HG02943 (cell line): ENCODE results near the gene ZNF223.
A peak's percentile ranks its signal among the peaks of the same experiment; 100 is the strongest.

ENCODE experiments used
- ATAC-seq: cut with Tn5 transposase; IDR thresholded peaks from one replicate; pipeline ENCODE4 v1.9.1; 2021; ENCODE audit warnings: mild to moderate bottlenecking, low read depth, moderate library complexity; ENCODE audit not compliant: unreplicated experiment

Gene ZNF223

DNA sequence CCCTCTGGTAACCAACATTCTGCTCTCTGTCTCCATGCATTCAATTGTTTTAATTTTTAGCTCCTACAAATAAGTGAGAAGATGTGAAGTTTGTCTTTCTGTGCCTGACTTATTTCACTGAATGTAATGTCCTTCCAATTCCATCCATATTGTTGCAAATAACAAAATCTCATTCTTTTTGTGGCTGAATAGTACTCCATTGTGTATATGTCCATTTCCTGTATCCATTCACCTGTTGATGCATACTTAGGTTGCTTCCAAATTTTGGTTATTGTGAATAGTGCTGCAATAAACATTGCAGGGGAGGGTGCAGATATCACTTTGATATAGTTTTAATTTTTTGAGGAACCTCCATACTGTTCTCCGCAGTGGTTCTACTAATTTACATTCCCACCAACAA, 17.6 kb downstream of the ZNF223 start:
- no peak for ATAC-seq

DNA sequence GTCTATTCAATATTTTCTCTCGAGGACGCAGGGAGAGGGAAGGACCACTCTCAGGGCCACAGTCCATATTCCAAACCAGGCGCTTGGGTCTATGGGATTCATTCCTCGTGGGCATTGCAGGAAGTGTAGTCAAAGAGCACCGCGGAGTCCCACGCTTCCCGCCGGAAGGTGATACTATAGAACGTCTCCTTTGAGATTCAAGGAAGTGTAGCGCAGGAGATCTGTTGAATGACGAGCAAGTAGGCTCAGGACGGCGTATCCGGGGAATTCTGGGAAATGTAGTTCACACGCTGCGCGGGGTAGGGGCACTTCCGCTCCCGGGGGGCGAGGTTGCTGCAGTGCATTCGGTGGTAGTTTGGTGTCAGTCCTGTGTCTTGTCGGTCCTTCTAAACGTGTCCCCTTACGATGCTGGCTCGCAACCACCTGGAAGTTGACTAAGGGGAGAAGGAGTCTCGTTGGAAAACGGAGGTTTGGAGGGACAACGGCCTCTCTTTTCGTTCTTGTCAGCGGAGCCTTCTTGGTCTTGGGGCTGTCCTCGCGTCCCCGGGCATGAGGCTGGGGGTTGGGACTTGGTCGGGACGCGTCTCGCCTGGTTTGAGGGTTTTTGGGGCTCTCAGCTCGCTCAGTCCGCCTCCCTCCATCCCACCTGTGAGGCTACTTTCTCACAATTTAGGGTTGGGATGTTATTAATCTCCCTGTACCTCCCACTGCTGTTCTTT, 20.1 kb downstream of the ZNF223 start, which contains the start of gene ZNF284:
ZNF284 (plus strand) TSS at position 336 of the 719 bp plus-strand sequence. CDS start 4,231 bp downstream, outside the sequence.
- ATAC-seq = peak; percentile 88

DNA sequence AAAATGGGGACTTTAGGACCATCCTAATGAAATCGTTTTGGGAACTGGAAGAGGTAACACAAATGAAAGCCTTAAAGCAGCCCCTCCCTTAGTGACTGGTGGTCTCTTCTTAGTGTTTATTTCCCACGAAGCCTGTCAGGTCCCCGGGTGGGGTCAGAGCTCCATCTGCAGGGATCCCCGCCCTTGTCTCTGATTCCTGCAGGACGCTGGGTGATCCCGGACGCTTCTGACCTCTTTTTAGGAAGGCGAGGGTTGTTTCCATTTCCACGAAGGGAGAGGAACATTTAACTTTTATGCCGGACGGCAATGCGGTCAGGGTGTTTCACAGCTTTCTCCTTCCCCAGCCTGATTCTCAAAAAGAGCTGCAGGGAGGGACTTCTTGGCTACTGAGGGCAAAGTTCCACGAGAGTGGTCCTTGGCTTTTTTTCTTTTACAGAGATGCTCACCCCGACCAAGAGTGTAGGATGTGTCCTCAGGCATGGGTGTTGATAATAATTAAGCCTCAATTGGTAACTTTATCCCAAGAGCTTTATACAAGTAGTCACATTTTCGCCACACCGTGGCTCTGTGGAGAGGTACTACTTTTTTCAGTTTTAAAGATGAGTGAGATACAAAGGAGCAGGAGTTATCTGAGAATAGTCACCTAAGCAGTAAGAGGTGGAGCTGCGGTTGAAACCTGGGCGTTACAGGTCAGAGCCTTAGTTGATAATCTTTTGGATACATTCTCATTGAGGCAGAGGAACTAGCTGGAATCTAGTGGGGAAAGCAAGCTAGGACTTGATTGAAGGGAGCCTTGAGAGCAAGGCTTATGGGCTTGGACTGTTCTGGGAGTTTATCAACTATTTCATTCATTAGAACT, 20.9 kb downstream of the ZNF223 start:
- no peak for ATAC-seq

DNA sequence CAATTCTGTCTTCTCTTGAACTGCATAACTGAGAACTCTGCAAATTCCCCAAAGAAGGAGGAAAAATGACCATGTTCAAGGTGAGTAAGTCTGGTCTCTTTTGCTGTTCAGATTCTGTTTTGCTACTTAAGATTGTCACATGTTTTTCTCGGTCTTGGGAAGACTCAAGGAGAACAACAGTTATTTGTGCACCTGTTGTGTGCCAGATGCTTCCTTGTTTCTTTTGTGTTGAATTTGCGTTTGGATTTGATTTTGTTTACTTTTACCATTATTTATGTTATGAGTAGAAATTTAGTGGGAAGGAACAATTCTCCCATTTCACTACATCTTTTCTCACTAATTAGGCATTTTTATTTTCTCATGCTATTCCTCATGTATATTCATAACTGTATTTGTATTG, 24.5 kb downstream of the ZNF223 start:
- no peak for ATAC-seq

DNA sequence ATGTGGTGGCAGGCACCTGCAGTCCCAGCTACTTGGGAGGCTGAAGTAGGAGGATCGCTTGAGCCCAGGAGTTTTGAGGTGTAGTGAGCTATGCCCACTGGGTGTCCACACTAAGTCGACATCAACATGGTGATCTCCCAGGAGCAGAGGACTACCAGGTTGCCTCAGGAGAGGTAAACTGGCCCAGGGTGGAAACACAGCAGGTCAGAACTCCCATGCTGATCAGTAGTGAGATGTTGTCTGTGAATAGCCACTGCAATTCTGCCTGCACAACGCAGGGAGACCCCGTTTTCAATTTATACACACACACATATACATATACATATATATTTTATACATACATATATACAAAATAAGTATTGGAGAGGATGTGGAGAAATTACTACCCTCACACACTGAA, 40.3 kb downstream of the ZNF223 start:
- ATAC-seq = no peak

DNA sequence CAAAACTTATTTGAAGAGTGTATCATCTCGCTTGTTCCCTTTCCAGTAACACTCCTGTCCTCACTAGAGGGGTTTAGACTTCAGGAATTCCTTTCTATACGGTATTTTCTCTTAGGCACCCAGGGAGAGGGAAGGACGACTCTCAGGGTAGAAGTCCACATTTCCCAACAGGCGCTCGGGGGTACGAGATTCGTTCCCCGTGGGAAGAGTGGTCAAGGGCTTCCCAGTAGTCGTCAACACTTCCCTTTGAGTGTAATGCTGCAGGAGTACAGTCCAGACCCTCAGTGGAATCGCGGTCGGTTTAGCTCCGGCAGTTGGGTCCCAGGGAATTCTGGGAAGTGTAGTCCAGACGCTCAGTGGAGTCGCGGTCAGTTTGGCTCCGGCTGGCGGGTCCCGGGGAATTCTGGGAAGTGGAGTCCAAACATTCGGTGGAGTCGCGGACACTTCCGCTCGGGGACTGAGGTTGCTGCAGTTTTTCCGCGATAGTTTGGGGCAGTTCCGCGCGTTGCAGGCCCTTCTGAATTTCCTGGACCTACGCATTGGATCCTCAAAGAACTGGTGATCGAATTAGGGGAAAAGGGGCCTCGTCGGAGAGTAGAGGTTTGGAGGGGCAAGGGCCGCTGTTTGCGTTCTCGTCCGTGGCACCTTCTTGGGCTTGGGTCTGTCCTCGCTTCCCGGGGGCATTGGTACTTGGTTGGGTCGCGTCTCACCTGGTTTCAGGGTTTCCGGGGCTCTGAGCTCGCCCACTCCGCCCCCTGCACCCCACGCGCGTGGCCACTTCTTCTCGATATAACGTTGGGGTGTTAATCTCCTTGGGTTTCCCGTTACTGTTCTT, 42.3 kb downstream of the ZNF223 start, which contains the start of gene ZNF224:
ZNF224 (plus strand) TSS at position 431 of the 835 bp plus-strand sequence. CDS start 3,513 bp downstream, outside the sequence.
- peak; percentile 86 for ATAC-seq

DNA sequence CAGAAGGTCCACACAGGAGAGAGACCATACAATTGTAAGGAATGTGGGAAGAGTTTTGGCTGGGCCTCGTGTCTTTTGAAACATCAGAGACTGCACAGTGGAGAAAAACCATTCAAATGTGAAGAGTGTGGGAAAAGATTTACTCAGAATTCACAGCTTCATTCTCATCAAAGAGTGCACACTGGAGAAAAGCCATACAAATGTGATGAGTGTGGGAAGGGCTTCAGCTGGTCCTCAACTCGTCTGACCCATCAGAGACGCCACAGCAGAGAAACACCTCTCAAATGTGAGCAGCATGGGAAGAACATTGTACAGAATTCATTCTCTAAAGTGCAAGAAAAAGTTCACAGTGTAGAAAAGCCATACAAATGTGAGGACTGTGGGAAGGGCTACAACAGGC, 55.9 kb downstream of the ZNF223 start:
- no peak for ATAC-seq

DNA sequence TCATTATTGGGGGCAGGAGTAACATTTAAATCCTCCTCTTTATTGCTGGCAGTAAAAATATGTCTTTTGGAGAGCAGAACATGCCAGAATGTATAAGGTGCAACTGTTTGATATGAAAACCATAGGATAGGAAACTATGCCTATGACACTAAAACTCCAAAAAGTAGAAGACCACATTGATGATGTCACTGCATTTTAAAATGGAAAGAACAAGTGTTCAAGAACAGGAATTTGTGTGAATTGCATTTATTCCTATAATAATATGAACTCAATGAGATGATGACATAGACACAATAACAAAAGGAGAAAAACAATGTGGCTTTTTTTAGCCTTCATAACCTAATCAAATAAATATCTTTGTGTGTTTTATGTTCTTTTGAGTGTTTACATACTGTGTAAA, 57.6 kb downstream of the ZNF223 start:
- ATAC-seq = no peak

DNA sequence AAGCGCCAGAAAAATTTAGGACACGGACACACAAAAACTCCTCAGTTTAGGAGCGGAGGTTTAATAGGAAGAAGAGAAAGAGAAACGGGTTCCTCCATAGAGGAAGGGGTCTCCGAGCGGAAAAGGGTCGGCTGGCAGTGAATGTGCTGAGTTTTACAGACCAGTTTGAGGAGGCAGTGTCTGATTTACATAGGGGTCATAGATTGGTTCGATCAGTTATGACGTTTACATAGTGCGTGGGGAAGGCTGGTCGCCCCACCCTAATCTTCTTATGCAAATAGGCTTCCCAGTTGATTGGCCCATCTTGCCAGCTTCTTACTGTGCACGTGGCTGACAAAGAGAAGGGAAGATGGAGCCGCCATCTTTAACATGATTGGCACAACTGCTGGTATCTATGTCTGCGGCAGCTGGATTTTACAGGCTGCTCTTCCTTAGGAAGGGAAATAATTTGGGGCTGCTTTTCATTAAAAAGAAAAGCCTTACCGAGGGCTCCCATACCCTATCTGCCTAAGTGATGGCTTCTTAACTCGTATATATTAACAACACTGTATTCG, 60.2 kb downstream of the ZNF223 start:
- no peak for ATAC-seq

DNA sequence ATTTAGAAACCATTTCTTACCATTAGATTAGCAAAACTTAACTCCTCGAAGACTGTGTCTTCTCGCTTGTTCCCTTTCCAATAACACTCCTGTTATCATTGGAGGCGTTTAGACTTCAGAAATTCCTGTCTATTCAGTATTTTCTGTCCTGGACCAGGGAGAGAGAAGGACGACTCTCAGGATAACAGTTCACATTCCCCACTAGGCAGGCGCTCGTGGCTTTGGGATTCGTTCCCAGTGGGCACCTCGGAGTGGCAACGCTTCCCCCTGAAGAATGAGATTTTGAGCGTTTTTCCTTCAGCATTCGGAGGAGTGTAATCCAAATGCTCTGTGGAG, 60.9 kb downstream of the ZNF223 start:
- no peak for ATAC-seq

DNA sequence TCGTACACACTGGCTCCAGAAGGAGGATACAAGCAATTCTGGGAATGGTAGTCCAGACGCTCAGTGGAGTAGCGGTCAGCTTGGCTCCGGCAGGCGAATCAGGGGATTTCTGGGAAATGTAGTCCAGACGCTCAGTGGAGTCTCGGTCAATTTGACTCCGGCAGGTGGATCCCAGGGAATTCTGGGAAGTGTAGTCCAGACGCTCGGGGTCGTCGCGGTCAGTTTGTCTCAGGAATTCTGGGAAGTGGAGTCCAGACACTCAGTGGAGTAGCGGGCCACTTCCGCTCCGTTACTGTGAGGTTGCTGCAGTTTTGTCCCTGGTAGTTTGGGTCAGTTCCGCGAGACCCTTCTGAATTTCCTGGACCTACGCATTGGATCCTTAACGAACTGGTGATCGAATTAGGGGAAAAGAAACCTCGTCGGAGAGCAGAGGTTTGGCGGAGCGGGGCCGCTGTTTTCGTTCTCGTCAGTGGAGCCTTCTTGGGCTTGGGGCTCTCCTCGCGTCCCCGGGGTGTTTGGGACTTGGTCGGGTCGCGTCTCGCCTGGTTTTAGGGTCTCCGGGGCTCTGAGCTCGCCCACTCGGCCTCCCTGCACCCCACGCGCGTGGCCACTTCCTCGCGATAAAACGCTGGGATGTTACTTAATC, 61.4 kb downstream of the ZNF223 start, which contains the start of gene ZNF225:
ZNF225 (plus strand) TSS at position 262 of the 646 bp plus-strand sequence. CDS start 2,429 bp downstream, outside the sequence.
- ATAC-seq = peak; percentile 88

DNA sequence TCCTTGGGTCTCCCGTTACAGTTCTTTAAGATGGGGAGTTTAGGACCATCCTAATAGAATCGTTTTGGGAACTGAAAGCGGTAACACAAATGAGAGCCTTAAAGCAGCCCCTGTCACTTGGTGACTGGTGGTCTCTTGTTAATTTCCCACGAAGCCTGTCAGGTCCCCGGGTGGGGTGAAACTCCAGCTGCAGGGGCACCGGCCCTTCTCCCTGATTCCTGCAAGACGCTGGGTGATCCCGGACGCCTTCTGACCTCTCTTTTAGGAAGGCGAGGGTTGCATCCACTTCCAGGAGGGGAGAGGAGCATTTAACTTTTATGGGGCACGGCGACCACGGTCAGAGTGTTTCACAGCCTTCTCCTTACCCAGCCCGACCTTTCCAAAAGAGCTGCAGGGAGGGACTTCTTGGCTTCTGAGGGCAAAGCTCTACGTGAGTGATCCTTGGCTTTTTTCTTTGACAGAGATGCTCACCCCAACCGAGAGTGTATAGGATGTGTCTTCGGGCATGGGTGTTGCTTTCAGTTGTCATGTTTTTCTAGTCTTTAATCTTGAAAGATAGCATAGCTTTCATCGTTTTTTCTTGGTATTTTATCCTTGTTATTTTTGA, 62.1 kb downstream of the ZNF223 start:
- ATAC-seq = no peak
